ENCODE measurements around the gene SPAAR.

The SPAAR gene

GRCh38 chr9:35960039-35960655 is 50.9 kb downstream of the SPAAR start:
- H3K27me3 ChIP-seq (ENCODE audit: low read length), result no peaks in the 10 kb centered on the region
- H3K79me2 ChIP-seq (ENCODE audit: insufficient read depth, low read length), result no peaks in the 10 kb centered on the region
- H3K9me3 ChIP-seq (ENCODE audit: insufficient read depth, low read length), result no peaks in the 10 kb centered on the region
- no peak overlapping the region for H3K4me3 ChIP-seq (ENCODE audit: insufficient read depth, low read length, poor library complexity, severe bottlenecking)
- no peaks in the 10 kb centered on the region for H3K36me3 ChIP-seq (ENCODE audit: low read length)
- H3K4me2 ChIP-seq (ENCODE audit: low read depth, low read length, poor library complexity, severe bottlenecking), result no peak overlapping the region
- H2AFZ ChIP-seq (ENCODE audit: low read depth, low read length, severe bottlenecking), result no peak overlapping the region
- H3K9me2 ChIP-seq (replicated peaks; ENCODE audit: insufficient read depth, low read length), result no peaks in the 10 kb centered on the region
- no peak overlapping the region for H3K9ac ChIP-seq (ENCODE audit: low read length)
- no peaks in the 10 kb centered on the region for H3F3A ChIP-seq (ENCODE audit: insufficient read depth)
- H4K20me1 ChIP-seq (ENCODE audit: low read depth, low read length), result no peaks in the 10 kb centered on the region
- no peak overlapping the region for H3K27ac ChIP-seq (ENCODE audit: low read depth, low read length)
- TF ChIP-seq EZH2phosphoT487 (conservative IDR thresholded peaks at IDR 0.05; ENCODE audit: low read length), result no peak
- TF ChIP-seq, protein P1, sequence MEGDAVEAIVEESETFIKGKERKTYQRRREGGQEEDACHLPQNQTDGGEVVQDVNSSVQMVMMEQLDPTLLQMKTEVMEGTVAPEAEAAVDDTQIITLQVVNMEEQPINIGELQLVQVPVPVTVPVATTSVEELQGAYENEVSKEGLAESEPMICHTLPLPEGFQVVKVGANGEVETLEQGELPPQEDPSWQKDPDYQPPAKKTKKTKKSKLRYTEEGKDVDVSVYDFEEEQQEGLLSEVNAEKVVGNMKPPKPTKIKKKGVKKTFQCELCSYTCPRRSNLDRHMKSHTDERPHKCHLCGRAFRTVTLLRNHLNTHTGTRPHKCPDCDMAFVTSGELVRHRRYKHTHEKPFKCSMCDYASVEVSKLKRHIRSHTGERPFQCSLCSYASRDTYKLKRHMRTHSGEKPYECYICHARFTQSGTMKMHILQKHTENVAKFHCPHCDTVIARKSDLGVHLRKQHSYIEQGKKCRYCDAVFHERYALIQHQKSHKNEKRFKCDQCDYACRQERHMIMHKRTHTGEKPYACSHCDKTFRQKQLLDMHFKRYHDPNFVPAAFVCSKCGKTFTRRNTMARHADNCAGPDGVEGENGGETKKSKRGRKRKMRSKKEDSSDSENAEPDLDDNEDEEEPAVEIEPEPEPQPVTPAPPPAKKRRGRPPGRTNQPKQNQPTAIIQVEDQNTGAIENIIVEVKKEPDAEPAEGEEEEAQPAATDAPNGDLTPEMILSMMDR (IDR thresholded peaks at IDR 0.05; ENCODE audit: insufficient read depth, low read length, poor library complexity, severe bottlenecking), result no peak

All from SU-DHL-6 (cell line).